ENCODE results near the gene CACNA2D3. TPM values are rescaled to one million over a fixed set of nuclear protein-coding genes. Genes with fewer than 3 reads are reported as not detected.
"Not testable (repeated sequence)": the region's sequence is repeated elsewhere in the genome, so short reads cannot be mapped to it uniquely, and the experiment has no call there.

Gene CACNA2D3
- total RNA-seq (2014; rRNA removed; shearing (Covaris generic)) = not detected in 2 replicates

DNA sequence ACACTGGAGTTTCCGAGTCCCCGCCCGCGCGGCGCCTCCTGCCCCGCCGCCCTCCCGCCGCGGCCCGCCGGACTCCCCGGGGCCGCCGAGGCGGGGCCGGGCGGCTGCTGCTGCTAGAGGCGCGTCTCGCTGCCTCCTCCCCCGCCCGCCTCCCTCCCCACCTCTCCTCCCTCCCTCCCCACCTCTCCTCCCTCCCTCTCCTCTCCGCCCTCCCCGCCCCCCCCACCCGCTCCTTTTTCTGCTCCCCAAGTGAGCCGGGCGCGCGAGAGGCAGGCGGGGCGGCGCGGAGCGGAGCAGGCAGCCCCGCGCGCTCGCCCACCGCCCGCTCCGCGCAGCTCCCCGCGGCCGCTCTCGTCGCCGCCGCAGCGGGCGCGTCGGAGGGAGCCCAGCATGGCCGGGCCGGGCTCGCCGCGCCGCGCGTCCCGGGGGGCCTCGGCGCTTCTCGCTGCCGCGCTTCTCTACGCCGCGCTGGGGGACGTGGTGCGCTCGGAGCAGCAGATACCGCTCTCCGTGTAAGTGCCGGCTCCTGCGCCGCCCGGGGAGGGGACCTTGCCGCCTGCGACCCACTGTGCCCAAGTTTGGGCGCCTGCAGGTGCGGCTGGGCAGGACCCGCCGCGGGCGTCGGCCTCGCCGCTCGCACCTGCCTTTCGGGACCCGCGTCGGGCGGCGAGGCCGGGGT lies at the start of gene CACNA2D3:
CACNA2D3 (plus strand) TSS at position 229 of the 679 bp plus-strand sequence.
- no peak for DNase-seq (ENCODE audit: low spot score)

DNA sequence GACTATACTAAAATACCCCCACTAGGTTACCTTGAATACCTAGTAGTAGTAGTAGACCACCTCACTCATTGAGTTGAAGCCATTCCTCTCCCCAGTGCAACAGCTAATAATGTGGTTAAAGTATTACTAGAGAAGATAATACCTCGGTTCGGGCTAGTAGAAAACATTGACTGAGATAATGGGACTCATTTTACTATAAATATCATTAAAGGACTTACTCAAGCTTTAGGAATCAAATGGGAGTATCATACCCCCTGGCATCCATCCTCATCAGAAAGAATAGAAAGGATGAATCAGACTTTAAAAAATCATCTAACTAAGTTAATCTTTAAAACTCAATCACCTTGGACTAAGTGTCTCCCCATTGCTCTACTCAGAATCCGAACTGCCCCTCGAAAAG lies 49.0 kb upstream of the CACNA2D3 start:
- DNase-seq (ENCODE audit: low spot score) = no peak

DNA sequence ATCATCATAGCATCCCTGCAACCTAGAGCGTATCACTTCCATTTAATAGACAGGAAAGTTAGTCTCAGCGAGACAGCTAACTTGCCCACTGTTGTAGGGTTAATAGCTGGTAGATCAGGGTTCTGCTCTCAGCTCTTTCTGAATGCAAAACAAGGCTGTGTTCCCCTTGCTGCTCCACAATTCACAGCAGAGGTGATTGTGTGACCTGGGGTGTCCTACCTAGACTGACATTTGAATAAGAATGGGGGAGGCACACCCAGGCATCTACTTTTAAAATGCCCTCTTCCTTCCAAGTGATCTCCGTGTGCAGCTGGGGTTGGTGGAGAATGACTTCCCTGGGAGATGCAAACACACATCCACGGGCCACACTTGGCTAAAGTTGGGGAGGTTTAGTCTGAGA lies 43.0 kb upstream of the CACNA2D3 start:
- no peak for DNase-seq (ENCODE audit: low spot score)

DNA sequence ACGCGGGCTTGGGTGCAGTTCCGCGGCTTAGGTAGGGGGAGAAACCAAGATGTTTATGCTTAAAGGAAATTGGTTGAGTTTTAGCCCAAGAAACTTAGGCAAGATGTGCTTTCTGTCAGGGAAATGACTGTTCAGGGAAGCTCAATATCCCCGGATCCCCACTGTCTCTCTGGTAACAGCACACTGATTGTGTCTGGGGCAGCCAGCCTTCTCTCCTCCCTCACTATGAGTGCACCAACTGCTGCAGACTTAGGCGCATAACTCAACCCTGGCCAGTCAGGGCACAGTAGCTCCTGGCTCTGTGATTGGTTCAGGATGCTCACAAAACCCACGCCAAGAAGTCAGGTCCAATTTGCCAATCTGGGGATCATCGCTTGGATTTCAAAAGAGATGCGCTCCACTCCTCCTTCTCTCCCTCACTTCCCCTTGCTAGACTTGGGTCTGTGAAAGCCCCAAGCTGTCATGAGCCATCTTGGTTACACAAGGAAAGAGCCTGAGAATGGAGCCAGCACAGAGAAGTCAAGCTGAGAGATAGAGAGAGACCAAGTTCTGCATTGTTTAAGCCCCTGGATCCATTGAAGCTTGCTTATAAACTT lies 42.5 kb upstream of the CACNA2D3 start:
- no peak for DNase-seq (ENCODE audit: low spot score)

DNA sequence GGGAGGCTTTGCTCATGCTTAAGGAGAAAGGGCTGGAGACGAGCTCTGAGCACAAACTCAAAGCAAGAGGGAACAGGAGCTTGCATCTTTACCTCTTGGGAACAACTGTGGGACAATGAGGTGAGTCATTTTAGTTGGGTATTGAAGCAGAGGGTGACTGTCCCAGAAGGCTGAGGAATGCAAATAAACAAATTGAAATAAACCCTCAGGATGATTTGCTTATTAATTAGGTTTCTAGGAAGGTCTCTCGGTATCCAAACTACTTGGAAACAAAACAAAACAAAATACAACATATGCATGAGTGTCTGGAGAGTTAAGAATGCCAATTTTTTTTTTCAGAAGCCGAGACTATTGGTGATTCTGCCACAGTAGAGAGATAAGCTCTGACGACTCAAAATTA lies 38.4 kb upstream of the CACNA2D3 start:
- DNase-seq (ENCODE audit: low spot score) = no peak

DNA sequence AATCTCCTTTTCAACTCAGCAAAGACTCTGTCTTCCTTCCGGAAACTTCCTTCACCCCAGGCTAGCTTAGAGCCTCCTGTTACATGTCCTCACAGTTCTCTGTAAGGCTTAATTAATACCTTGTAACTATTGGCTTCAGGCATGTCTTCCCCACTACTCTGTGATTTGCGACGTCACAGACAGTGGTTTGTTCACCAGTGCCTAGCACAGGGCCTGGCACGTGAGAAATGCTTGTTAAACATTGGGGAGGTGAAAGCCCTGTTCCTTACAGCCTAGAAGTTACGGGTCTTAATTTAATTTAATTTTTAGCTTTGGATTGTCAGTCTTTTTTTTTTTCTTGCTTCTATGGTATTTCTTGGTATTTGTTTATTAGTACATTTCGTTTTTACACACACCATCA lies 36.4 kb upstream of the CACNA2D3 start:
- DNase-seq (ENCODE audit: low spot score) = no peak

DNA sequence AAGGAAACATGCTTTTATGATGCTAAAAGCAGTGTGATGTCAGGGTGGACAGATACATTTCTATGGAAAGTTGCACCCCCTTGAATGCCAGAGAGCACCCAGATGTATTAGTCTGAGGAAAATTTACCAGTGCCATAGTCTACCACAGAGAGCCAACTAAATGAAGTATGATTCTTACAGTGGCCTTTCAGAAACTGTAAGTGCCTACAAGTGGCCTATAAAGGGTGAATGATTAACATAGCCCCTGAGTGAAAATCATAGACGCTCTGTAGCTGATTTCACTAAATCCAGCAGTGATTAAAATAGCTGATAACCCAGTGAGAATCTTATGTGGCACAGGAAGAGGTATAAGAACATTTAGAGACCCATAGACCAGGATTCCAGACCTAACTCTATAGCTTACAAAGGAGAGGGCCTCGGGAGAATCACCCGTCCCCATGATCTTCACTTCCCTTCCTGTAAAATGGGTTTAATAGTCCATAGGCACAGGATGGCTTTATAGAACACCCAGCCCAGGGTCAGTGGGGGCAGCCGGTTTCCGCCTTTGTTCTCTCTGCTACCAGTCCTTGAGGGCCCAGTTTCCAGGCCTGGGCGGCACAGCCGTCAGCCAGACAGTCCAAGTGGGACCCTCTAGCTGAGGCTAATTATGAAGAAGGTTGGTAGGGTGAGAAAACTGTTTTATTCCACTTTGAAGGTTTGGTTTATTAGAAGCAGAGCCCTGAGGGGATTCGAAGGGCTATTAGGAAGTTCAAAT lies 35.5 kb upstream of the CACNA2D3 start:
- DNase-seq (ENCODE audit: low spot score) = no peak

DNA sequence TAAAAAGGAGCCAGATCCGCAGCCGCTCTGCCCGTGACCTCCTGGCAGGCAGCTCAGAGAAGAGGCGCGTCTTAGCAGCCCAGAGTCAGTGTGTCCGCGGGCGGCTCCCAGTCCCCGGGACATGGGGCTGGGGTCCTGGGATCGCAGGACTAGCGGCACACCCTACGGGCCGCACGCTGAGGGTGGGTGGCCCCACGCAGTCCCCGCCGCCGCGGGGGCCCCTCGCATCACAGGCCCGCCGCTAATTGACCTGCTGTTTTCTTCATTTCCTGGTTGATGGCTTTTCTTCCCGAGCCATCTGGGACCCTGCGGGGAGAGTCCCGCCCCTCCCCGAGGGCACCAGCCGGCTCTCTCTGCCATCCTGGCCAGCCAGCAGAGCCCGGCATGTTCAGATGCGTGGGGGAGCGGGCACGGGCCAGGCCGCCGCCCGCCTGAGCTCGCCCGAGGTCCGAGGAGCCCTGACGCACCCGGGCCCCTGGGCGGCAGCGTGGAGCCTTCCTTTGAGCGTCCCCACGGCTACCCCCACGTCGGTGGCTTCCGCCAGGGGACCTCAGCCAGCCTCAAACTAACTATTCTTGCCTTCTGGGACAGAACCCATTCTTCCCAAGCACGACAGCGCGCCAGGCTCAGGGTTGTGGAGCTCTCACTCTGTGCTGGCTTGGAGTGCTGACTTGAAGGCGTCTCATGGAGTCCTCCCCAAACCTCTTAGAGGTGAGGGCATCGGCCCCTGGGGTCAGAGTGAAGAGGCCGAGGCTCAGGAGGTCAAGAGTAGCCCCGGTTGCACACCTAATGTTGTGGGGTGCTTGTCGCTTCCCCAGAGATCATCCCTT lies 34.6 kb upstream of the CACNA2D3 start:
- DNase-seq (ENCODE audit: low spot score) = no peak

DNA sequence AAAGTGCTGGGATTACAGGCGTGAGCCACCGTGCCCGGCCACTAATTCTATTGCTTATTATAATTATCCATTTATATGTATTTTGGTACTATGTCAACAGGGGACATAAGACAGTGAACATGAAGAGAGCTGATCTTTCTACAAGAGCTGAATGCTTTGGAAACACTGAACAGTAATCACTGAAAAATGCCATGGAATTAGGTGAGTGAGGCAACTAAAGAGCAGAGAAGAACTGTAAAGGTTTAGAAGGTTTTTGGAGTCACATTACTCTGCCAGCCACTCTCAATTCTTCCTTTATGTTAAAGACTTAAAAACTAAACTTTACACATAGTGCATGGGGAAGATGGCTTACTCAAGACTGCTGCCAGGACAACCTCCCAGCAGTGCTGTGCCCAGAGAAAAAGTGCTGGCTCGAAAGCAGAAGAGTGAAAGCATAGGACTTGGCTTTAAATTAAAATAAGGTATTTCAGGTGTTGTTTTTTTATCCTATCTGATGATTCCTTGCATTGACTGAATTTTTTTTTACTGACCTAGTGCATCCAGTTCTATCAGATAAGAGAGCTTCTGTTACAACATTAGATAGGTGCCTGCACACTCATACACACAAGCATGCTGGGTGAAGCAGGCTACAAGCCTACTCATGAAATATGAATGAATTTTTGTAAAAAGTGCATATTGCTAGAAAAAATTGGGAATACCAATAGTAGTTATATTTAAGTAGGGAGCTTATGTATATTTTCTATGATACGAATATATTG lies 28.7 kb upstream of the CACNA2D3 start:
- DNase-seq (ENCODE audit: low spot score) = no peak

DNA sequence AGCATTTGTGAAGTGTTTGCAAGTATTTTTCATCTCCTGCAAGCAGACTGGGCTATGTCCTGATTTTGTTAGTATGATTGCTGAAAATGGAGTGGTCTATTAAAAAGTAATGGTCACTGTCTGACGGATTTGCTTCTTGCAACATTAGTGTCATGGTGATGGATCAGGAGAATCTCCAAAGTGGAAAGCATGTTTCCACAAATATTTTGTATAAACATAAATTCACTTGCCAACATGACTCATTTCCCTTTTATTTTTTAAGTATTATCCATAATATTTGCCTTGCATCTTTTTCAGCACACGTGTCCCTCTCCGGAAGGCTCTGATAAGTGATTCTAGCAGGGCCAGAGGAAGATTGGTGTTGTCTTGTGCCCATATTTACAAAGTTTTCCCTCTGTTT lies 27.4 kb upstream of the CACNA2D3 start:
- DNase-seq (ENCODE audit: low spot score) = no peak

DNA sequence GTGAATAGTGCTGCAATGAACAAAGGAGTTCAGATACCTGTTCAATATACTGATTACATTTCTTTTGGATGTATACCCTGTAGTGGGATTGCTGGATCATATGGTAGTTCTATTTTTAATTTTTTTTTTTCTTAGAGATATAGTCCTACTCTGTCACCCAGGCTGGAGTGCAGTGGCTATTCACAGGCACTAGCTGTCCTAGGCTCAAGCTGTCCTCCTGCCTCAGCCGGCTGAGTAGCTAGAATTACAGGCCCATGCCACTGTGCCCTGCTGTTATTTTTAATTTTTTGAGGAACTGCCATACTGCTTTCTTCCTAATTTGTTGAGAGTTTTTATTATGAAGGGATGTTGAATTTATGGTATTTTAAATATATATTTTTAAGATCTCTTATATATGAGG lies 23.0 kb upstream of the CACNA2D3 start:
- no peak for DNase-seq (ENCODE audit: low spot score)

DNA sequence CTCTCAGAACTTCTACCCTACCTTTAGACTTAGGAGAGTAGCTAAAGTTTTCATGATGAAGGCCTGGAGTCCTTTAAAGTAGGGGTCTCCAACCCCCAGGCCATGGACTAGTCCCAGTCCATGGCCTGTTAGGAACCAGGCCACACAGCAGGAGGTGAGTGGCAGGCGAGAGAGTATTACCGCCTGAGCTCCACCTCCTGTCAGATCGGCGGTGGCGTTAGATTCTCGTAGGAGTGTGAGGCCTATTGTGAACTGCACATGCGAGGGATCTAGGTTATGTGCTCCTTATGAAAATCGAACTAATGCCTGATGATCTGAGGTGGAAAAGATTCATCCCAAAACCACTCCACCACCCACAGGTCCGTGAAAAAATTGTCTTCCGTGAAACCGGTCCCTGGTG lies 18.3 kb upstream of the CACNA2D3 start:
- DNase-seq (ENCODE audit: low spot score) = no peak

DNA sequence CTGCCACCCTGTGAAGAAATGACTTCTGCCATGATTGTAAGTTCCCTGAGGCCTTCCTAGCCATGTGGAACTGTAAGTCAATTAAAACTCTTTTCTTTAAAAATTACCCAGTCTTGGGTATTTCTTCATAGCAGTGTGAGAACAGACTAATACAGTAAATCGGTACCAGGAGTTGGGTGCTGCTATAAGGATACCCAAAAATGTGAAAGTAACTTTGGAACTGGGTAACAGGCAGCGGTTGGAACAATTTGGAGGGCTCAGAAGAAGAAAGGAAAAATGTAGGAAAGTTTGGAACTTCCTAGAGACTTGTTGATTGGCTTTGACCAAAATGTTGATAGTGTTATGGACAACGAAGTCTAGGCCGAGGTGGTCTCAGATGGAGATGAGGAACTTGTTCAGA lies 6.2 kb upstream of the CACNA2D3 start:
- DNase-seq (ENCODE audit: low spot score) = not testable (repeated sequence)

DNA sequence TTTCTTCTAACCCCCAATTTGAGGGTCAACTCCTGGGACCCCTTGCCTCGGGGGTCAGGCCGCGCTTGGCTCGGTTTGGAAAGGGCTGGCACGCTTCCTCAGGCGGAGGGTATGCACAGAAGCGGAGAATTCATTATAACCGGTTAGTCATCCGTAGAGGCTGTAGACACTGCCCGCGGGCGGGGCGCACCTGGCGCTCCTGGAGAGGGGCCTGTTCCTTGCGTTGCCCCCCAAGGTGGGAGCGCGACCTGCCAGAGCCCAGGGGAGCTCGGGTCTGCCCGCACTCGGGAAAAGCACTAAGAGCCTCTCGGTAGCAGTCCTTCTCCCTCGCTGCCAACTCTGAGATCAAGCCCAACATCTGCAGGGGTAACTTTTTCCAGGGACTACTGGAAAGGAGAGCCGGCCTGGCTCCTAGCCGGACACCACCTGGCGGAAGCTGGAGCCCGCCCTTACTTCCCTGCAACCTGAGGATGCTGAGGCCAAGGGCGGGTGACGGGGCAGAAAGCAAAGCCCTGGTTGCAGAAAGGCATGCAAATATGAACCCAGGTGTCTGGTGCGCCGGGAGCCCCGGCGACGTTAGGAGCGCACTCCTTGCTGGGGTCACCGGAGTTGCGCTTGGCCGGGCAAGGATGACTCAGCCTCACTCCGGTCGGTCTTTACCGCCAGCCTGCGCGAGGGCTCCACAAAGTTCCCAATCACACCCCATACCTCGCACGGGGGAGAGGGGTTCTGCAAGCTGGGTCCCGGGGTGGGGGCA lies 1.5 kb upstream of the CACNA2D3 start:
- DNase-seq (ENCODE audit: low spot score) = no peak

DNA sequence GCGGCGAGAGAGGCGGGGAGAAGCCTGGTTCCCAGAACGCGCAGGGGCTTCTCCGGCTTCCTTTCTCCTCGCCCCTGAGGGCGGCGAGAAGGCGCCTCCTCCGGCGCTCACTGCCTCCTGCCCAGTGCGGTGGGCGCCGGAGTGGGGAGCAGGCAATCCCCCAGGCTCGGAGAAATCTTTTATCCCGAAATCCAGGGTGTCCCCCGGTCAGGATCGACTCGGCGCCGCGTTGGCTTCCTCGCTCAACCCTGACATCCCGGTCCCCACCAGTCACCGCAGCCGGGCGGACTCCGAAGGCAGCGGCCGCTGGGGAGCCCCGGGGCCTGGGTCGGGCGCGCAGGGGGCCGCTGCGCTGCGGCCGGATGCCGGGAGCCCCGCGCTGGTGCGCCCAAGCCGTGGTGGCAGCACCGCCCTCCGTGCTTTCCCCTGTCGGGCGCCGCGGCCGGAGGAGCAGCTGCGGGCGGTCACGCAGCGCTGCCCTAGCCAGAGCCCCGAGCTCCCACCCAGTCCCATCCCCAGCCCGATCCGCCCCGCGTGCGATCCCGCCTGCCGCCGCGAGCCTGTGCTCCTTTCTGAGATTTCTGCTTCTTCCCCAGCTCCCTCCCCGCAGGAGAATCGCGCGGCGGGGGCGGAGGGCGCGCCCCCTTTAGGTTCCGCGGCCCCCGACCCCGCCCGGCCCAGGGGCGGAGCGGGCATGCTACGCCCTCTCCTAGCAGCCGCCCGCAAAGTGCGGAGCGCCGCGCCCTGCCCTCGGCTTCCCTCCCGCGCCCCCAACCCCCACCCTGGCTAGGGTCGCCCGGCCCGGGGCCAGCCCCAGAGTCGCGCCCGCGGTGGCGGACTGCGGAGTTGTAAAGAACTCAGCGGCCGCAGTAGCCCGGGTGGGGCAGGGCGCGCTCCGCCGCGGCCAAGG lies 683 bp upstream of the CACNA2D3 start:
- no peak for DNase-seq (ENCODE audit: low spot score)

DNA sequence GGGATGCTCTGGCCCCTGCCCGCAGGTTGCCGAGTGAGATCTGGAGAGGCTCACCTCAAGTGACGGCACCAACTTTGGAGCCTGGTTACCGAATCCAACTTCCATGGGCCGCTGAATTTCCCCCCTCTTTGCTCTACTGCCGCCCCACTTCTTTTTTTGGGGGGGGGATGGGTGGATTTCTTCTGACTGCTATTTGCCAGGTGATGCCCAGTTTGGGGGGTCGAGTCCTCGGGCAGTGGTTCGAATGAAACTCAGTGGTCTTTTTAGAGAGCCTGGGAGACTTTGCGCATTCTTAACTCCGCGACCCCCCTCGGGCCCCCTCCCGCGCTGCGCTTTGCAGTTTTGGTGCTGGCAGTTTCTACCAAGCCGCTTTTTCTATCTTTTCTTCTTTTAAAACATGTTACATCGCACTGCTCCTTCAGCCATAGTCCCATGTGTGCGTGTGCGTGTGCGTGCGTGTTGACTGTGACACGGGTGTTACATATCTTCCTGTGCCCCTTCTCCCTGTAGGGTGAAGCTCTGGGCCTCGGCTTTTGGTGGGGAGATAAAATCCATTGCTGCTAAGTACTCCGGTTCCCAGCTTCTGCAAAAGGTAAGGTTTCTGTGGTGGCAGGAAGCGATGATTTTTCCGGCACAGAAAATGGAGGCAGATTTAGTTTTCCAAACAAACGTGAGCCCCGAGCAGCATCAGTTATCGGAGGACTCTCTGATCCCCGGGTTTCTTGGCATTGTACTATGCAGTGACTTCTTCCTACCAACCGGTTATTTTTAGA lies 837 bp downstream of the CACNA2D3 start:
- DNase-seq (ENCODE audit: low spot score) = no peak

DNA sequence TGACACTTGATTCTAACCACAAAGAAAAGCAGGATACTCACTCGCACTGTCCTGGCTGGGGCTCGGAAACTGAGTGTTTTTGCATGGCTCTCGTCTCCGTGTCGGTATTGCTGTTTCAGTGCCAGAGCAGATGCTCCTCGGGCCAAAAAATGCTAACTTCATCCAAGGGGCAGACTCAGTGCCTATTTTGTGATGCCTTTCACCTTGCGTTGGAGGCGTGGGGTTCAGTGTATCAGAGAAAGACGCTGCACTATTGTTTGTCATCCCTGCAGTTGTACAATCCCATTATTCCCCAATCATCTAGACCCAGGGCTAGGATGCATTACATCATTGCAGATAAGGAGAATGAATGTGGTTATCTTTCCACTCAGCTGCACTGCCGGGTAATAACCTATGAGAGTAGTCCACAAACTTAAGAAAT lies 1.4 kb downstream of the CACNA2D3 start:
- DNase-seq (ENCODE audit: low spot score) = no peak

DNA sequence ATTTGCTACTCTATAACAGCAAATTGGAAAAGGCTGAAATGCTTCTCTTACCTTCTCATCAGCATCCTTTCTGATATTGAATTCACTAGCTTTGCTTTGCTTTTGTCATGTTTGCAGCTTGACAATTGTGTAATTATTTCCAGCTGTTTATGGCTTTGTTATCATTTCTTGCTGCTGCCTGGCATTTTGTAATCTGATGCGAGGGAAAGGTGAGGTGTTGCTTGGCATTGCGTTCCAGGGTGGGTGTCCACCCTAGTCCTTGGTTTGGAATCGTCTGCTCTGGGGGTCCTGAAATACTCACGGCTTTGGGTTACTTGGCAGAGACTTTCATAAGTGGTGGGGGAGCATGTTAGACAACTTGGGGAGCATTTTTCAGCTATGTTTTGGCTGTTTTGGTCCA lies 2.9 kb downstream of the CACNA2D3 start:
- DNase-seq (ENCODE audit: low spot score) = no peak

DNA sequence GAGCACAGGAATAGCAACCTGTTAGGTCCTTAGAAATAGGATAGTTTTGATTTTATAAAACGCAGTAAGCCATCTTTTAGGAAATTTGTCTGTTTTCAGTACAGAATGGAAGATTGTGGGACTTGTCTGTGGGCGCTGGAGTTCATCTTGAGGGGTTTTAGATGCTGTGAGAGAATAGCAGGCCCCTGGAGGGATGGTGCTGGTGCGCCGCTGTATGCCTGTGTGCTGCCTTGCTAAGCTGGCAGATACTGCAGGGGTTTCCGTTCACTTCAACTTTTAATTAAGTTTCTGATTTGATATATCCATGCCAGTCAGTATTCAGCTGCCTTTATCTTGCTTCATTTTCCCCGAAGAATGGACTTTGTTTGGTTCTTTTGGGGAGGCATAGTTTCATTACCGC lies 4.2 kb downstream of the CACNA2D3 start:
- DNase-seq (ENCODE audit: low spot score) = no peak

All from HT-29 (cell line).